RWPE1 (cell line): Measurements from ENCODE around the gene MIOS.

Experiments used
- CTCF ChIA-PET: fragments of 350-600 bp; sonication (Branson Sonifier 250); formaldehyde crosslinking; extraction: SDS; loops from one replicate; lab custom pipeline; 2021; lab: Yijun Ruan, JAX
- POLR2A ChIA-PET: fragments of 400-600 bp; formaldehyde crosslinking; extraction: SDS; loops from one replicate; lab custom pipeline; 2020; ENCODE audit warnings: antibody characterized with exemption; ENCODE audit not compliant: low non-redundant PET; lab: Yijun Ruan, JAX
- DNase-seq: peaks from one replicate; pipeline ENCODE4 v3.0.0; 2012; ENCODE audit warnings: low spot score
- H3K27ac ChIP-seq: fragments of 450-650 bp; 2 replicates; pipeline ENCODE4 v1.5.1; 2017
- TF ChIP-seq, protein P1 (sequence below): fragments of 450-650 bp; conservative IDR thresholded peaks from 2 replicates; pipeline ENCODE4 v1.5.1; 2017; ENCODE audit warnings: low read depth, mild to moderate bottlenecking

Gene MIOS

DNA sequence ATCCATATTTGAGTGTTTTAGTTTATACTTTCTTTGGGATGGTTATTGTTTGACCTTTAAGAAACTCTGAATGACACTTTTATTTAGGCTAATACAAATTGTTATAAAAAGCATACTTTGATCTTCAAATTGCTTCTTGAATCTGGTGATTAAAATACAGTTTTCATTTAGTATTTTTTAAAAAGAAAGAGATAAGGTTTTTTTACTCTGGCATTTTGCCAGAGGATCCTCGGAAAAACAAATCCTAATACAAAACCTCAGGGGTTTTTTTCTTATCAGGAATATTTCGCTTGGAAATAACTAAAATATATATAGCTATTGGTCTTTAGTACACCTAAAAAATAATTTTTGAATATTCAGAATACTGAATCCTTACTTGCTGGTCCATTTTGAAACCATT is 17.0 kb downstream of the MIOS start:
- no peak for DNase-seq
- CTCF ChIA-PET, result no interaction called here
- POLR2A ChIA-PET, result no interaction called here
- TF ChIP-seq, protein P1, sequence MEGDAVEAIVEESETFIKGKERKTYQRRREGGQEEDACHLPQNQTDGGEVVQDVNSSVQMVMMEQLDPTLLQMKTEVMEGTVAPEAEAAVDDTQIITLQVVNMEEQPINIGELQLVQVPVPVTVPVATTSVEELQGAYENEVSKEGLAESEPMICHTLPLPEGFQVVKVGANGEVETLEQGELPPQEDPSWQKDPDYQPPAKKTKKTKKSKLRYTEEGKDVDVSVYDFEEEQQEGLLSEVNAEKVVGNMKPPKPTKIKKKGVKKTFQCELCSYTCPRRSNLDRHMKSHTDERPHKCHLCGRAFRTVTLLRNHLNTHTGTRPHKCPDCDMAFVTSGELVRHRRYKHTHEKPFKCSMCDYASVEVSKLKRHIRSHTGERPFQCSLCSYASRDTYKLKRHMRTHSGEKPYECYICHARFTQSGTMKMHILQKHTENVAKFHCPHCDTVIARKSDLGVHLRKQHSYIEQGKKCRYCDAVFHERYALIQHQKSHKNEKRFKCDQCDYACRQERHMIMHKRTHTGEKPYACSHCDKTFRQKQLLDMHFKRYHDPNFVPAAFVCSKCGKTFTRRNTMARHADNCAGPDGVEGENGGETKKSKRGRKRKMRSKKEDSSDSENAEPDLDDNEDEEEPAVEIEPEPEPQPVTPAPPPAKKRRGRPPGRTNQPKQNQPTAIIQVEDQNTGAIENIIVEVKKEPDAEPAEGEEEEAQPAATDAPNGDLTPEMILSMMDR, result no peak
- H3K27ac ChIP-seq, result no peak overlapping the region

DNA sequence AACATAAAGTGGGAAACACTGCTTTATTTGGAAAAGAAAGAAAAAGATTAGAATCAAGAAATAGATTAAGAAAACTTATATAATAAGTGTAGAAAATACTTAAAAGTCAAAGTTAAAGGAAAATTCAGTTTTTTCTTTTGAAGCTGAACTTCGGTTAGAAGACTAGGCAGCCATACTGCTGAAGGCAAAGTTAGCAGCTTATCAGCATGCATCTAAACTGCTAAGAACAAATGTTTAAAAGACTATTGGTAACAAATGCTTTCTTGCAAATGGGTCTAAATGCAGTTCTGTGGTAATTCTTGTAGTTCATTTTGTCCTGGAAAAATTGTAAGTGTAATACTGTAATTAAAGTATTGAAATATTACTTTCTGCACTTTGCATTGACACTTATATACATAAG is 18.0 kb downstream of the MIOS start:
- TF ChIP-seq, protein P1, result no peak
- ChIA-PET POLR2A (no interaction called here), CTCF (no interaction called here)
- no peak for DNase-seq
- no peak overlapping the region for H3K27ac ChIP-seq

DNA sequence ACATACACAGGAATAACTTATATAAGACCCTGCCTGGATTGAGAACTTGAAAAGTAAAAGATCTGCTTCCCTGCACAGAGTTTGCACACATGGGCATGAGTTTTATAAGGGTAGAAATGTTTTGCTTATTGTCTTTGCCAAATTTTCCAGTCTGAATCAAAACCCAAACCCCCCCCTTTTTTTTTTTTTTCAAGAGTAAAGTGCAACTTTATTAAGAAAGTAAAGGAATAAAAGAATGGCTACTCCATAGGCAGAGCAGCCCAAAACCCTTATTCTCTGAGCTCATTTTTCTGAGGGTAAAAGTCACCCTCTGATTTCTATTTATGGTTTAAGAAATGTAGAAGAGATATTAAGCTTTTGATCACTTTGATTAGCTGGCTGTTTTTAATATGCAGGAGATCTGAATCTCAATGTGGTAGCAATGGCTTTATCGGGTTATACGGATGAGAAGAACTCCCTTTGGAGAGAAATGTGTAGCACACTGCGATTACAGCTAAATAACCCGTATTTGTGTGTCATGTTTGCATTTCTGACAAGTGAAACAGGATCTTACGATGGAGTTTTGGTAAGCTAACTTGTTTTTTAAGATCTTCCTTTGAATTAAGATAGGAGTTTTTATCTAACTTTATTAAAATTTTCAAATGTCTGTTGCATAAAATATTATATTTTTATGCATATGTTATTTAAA is 18.7 kb downstream of the MIOS start:
- ChIA-PET POLR2A (interaction anchor here (0.6 kb wide), 1 partner anchor 19 kb away, joined by 4 read pairs; the partner anchor contains the start of gene MIOS), CTCF (no interaction called here)
- TF ChIP-seq, protein P1, result no peak
- no peak for DNase-seq
- H3K27ac ChIP-seq, result no peak overlapping the region

DNA sequence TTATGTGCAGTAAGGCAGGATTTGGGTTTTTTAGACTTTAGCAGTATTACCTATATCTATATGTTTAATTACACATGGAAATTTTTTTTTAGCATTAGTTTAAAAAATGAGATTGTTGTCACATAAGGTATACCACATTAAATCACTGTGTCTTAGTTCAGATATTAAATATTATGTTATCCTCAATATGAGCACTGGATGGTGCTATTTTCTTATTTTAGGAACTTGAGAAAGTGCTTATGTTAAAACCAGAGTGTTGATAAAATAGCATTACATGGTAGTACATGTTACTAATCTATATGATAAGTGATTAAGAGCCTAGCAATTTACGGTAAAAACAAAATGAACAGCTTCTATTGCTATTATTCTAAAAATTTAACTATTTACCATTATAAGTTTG is 28.8 kb downstream of the MIOS start:
- TF ChIP-seq, protein P1, result peak; percentile 49
- no peak overlapping the region for H3K27ac ChIP-seq
- ChIA-PET POLR2A (no interaction called here), CTCF (interaction anchor here (0.6 to 1.1 kb wide), 4 partner anchors 44 to 701 kb away, joined by 3 to 5 read pairs (median 3); no protein-coding TSS in a partner anchor)
- DNase-seq, result peak; percentile 30

DNA sequence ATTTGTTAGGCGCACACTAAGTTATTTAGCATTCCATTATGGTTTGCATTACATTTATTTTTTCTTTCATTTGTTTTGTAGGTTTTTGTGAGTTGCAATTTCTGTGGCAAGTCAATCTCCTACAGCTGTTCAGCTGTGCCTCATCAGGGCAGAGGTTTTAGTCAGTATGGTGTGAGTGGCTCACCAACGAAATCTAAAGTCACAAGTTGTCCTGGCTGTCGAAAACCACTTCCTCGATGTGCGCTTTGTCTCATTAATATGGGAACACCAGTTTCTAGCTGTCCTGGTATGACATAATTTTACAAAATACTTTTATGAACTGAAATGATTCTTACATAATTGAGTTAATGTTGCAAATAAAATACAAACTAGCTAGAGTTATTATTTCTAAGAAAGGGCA is 29.5 kb downstream of the MIOS start:
- CTCF ChIA-PET, result interaction anchor here (0.6 kb wide), 2 partner anchors 44 to 322 kb away, joined by 3 read pairs; no protein-coding TSS in a partner anchor
- no peak for DNase-seq
- no peak overlapping the region for H3K27ac ChIP-seq
- TF ChIP-seq, protein P1, result no peak
- POLR2A ChIA-PET, result no interaction called here

DNA sequence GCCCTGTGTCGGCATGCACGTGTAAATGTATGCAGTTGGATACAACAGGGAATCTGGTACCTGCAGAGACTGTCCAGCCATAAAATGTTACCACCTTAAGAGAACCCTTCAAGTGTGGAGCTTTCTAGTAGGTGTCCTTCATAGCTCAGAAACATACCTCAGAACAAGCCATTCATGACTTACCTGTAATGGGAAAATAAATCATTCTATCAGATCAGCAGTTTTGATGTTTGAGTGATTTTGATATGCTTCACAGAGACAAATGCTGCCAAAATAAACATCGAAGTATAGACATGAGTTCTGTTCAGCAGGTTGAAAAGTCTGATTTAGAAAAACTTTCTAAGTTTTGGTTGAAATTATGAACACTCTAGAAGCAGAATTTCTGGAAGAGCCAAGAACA is 40.3 kb downstream of the MIOS start:
- POLR2A ChIA-PET, result no interaction called here
- TF ChIP-seq, protein P1, result no peak
- CTCF ChIA-PET, result no interaction called here
- no peak for DNase-seq
- H3K27ac ChIP-seq, result no peak overlapping the region
